ENCODE results near the gene RALGPS1.

Gene RALGPS1

DNA sequence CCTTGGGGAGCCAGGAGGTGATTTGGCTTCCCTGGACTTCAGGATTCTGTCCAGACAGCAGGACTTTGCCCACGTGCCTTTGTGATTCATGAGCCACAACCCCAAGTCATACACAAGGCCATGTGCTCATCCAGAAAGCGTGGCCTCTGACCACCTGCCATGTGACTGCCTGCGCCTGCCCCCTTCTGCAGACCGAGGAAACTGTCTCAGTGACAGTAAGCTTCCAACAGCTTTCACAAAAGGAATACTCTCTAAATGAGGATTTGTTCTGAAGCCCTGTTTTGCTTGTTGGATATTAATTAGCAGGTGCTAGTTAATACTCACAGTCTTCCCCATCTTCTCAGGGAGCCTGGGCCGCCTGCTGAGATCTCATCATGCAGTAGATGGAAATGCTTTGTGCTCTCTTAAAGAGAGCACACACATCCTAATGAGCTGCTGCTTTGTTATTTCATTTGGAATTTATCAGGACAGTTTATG, 244.8 kb downstream of the RALGPS1 start:
- TF ChIP-seq, protein P1, sequence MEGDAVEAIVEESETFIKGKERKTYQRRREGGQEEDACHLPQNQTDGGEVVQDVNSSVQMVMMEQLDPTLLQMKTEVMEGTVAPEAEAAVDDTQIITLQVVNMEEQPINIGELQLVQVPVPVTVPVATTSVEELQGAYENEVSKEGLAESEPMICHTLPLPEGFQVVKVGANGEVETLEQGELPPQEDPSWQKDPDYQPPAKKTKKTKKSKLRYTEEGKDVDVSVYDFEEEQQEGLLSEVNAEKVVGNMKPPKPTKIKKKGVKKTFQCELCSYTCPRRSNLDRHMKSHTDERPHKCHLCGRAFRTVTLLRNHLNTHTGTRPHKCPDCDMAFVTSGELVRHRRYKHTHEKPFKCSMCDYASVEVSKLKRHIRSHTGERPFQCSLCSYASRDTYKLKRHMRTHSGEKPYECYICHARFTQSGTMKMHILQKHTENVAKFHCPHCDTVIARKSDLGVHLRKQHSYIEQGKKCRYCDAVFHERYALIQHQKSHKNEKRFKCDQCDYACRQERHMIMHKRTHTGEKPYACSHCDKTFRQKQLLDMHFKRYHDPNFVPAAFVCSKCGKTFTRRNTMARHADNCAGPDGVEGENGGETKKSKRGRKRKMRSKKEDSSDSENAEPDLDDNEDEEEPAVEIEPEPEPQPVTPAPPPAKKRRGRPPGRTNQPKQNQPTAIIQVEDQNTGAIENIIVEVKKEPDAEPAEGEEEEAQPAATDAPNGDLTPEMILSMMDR (IDR thresholded peaks at IDR 0.05; ENCODE audit: borderline replicate concordance, control extremely low read depth, extremely low read depth, insufficient read depth, missing control alignments): no peak
- in situ Hi-C loops (cut with MboI; ENCODE audit: low sequenced_read_pairs, unreplicated experiment): no loop called here
- DNase-seq (ENCODE audit: low spot score): no peak

DNA sequence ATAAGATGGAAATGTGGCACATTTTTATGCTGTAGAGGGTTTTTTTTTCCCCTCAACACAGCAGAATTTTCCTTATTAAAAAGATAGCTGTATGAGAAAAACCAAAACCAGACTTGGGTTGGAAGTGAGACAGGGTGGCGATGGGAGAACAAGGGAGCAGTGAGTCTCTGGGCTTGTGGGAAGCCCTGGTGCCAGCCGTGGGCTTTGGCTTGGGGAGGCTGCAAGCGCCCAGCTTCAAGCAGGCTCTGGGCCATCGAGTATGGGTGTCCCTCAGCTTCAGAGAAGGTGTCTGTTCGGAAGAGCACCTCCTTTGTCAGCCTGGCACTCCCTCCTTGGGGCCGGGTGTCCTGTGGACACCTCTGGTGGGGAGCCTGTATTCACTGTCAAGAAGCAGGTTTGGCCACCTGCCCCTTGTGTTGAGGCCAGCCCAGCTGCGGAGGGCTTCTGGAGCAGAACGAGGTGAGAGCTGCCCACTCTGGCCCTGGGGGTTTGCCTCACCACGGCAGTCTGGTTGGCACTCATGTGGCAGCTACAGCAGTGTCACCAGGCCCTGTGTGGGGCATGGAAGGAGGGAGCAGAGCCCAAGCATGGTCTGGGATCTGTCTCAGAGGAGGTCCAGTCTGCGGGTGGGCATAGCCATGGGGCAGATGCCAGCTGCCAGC, 245.5 kb downstream of the RALGPS1 start:
- no peak for DNase-seq (ENCODE audit: low spot score)
- in situ Hi-C loops (cut with MboI; ENCODE audit: low sequenced_read_pairs, unreplicated experiment): no loop called here
- TF ChIP-seq, protein P1 (IDR thresholded peaks at IDR 0.05; ENCODE audit: borderline replicate concordance, control extremely low read depth, extremely low read depth, insufficient read depth, missing control alignments): no peak

DNA sequence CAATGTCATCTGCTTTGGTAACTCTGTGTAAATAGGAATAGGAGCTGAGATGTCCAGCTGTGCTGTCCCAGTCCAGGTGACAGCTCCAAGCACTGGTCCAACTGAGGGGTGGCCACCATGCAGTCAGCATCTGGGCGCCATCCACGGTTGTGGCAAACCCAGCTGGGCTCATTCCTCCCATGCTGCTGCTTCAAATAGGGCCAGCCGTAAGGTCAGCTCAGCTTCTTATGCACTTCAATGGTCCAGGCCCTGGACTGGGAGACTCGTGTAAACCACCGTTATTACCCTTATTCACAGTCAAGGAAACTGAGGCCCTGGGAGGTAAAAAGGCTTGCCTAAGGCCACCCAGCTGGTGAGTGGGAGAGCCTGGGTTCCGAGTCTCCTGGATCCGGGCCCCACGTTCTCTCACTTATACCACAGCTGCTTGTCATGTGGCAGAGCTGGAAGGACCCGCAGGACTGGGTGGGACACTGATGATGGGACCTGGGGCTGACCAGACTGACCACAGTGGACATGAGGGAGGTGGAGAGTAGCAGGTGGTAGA, 246.6 kb downstream of the RALGPS1 start:
- DNase-seq (ENCODE audit: low spot score): no peak
- TF ChIP-seq, protein P1 (IDR thresholded peaks at IDR 0.05; ENCODE audit: borderline replicate concordance, control extremely low read depth, extremely low read depth, insufficient read depth, missing control alignments): no peak
- in situ Hi-C loops (cut with MboI; ENCODE audit: low sequenced_read_pairs, unreplicated experiment): no loop called here

DNA sequence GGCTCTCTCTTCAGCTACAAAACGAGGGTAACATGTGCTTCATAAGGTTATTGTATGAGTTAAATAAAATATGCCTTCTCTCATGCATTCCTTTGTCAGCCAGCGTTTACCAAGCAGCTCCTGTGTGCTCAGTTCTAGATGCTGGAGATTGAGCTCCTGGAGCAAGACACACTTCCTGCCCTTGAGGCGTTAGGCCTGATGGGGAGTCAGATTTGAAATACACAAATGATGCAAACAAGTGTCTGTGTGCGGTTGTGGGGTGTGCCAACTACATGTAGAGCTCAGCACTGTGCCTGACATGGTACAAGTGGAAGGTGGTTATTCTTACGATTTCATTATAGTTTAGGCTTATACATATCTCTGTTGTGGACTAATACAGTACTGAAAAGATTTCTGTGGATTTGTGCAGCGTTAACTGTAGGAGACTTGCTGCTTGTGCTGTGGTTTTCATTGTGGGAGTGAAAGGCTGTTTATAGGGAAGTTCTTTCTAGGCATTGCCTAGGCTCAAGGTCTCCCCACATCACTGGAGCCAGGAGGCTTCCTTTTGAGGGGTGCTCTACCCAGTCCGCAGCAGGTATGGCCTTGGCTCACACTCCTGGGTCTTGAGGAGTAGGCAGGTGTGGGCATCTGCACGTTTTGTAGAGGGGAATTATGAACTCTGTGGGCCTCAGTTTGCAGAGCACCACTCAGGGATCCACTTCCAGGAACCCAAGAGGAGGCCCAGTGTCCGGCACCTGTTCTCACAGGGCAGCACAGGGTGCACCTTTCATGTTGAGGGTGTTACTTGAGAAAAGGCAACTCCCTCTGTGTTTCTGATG, 247.7 kb downstream of the RALGPS1 start:
- in situ Hi-C loops (cut with MboI; ENCODE audit: low sequenced_read_pairs, unreplicated experiment): no loop called here

DNA sequence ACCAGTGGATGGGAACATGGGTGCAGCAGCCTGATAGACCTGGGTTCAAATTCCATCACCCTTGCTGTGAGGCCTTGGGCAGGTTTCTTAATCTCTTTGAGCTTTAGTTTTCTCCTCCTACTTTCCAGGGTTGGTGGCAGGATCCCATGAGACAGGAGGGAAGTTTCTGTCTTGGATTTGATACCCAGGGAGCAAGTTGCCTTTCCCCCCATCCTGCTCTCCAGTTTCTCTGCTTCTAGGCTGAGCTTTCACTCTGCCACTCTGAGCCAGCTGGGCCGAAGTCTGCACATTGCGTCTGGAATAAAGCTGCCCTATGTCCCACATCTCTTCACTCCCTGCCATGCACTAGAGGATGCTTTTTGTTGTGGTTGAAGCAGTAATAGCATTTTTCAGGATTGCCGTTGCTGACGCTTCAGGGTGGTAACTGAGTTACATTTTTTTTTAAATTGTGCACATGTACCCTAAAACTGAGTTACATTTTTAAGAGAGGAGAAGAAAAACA, 248.3 kb downstream of the RALGPS1 start:
- DNase-seq (ENCODE audit: low spot score): no peak
- in situ Hi-C loops (cut with MboI; ENCODE audit: low sequenced_read_pairs, unreplicated experiment): no loop called here
- TF ChIP-seq, protein P1 (IDR thresholded peaks at IDR 0.05; ENCODE audit: borderline replicate concordance, control extremely low read depth, extremely low read depth, insufficient read depth, missing control alignments): no peak

More for the DNA sequence above, 247.7 kb downstream of the RALGPS1 start:
- TF ChIP-seq, protein P1 (IDR thresholded peaks at IDR 0.05; ENCODE audit: borderline replicate concordance, control extremely low read depth, extremely low read depth, insufficient read depth, missing control alignments): no peak
- no peak for DNase-seq (ENCODE audit: low spot score)

DNA sequence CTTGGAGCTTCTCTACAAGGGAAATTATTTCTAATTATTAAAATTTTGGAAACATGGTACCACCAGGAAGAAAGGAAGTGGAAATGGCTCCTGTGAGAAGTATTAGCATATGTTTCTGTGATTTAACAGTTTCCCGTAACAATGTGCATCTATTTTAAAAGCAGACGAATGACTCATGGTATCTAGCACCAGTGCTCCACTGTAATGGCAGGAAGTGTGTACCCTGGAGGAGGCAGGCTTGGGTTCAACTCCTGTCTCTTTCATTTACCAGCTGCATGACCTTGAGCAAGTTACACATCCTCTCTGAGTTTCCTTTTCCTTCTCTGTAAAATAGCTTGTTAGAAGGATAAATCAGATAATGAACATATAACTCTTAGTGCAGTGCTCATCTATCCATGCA, 248.8 kb downstream of the RALGPS1 start:
- in situ Hi-C loops (cut with MboI; ENCODE audit: low sequenced_read_pairs, unreplicated experiment): no loop called here
- no peak for DNase-seq (ENCODE audit: low spot score)
- TF ChIP-seq, protein P1 (IDR thresholded peaks at IDR 0.05; ENCODE audit: borderline replicate concordance, control extremely low read depth, extremely low read depth, insufficient read depth, missing control alignments): no peak
